Measurements from ENCODE around the gene ZNF629.
"Not testable (repeated sequence)": the region's sequence is repeated elsewhere in the genome, so short reads cannot be mapped to it uniquely, and the experiment has no call there.

Gene ZNF629

GRCh38 chr16:30786936-30787612 is at the start of gene ZNF629:
TSS of gene ZNF629 (minus strand) at chr16:30787205. CDS start at chr16:30784482, 2,723 bp downstream.
- DNase-seq = peak; percentile 20

- no peak for DNase-seq
Measured at GRCh38 chr16:30834130-30834740, 47.2 kb upstream of the ZNF629 start.

GRCh38 chr16:30830072-30830417 is 43.0 kb upstream of the ZNF629 start:
- DNase-seq = no peak

GRCh38 chr16:30829130-30830071 is 42.4 kb upstream of the ZNF629 start:
- no peak for DNase-seq

GRCh38 chr16:30821891-30822290 is 34.9 kb upstream of the ZNF629 start:
- DNase-seq = no peak

GRCh38 chr16:30821441-30821840 is 34.4 kb upstream of the ZNF629 start:
- DNase-seq = not testable (repeated sequence)

- DNase-seq = no peak
Measured at GRCh38 chr16:30820952-30821421, 34.0 kb upstream of the ZNF629 start.

GRCh38 chr16:30816769-30817168 is 29.8 kb upstream of the ZNF629 start:
- DNase-seq = no peak

GRCh38 chr16:30813821-30814189 is 26.8 kb upstream of the ZNF629 start:
- DNase-seq = no peak

- not testable (repeated sequence) for DNase-seq
Measured at GRCh38 chr16:30809675-30810074, 22.7 kb upstream of the ZNF629 start.

GRCh38 chr16:30808890-30809426 is 22.0 kb upstream of the ZNF629 start:
- not testable (repeated sequence) for DNase-seq

- DNase-seq = no peak
Measured at GRCh38 chr16:30808146-30808545, 21.1 kb upstream of the ZNF629 start.

GRCh38 chr16:30805370-30806169 is 18.6 kb upstream of the ZNF629 start:
- peak; percentile 74 for DNase-seq

- no peak for DNase-seq
Measured at GRCh38 chr16:30805056-30805369, 18.0 kb upstream of the ZNF629 start.

- no peak for DNase-seq
Measured at GRCh38 chr16:30802936-30803335, 15.9 kb upstream of the ZNF629 start.

GRCh38 chr16:30797670-30798309 is 10.8 kb upstream of the ZNF629 start:
- no peak for DNase-seq

- DNase-seq = no peak
Measured at GRCh38 chr16:30794634-30795033, 7.6 kb upstream of the ZNF629 start.

- no peak for DNase-seq
Measured at GRCh38 chr16:30793508-30794069, 6.6 kb upstream of the ZNF629 start.

- DNase-seq = peak; percentile 5
Measured at GRCh38 chr16:30787613-30788378, 791 bp upstream of the ZNF629 start.

- DNase-seq = peak; percentile 26
Measured at GRCh38 chr16:30786115-30786935, 680 bp downstream of the ZNF629 start.
